Measurements from ENCODE around the gene KLF6. TPM values are rescaled to one million over a fixed set of nuclear protein-coding genes. Genes with fewer than 3 reads are reported as not detected.

KLF6 gene
- total RNA-seq, 1 experiment from 2014 or later = 70.1 TPM

- no peak overlapping the region for H3K27ac ChIP-seq (ENCODE audit: low read depth, low read length, poor library complexity, severe bottlenecking)
- CTCF ChIA-PET = no interaction called here
- H3K4me1 ChIP-seq (ENCODE audit: insufficient read depth, low read length, poor library complexity, severe bottlenecking) = no peaks in the 10 kb centered on the region
- POLR2A ChIA-PET (ENCODE audit: low non-redundant PET) = no interaction called here
- no TSS peak for BruUV-seq (replicated peaks)
- intact Hi-C loops (cut with micrococcal nuclease; ENCODE audit: unreplicated experiment) = no loop called here
- H3K4me3 ChIP-seq (ENCODE audit: low read depth, low read length, poor library complexity, severe bottlenecking) = no peak overlapping the region
- no peaks in the 10 kb centered on the region for H3K9me3 ChIP-seq (ENCODE audit: low read depth, low read length, poor library complexity, severe bottlenecking)
- DNase-seq (ENCODE audit: low spot score) = no peak
- TF ChIP-seq EZH2 (IDR thresholded peaks at IDR 0.05; ENCODE audit: borderline replicate concordance, low read depth, low read length, poor library complexity, severe bottlenecking) (no peak), CTCF (conservative IDR thresholded peaks at IDR 0.05; ENCODE audit: low read depth, low read length) (no peak)
- no peaks in the 10 kb centered on the region for H3K27me3 ChIP-seq (replicated peaks; ENCODE audit: insufficient read depth, low read depth, low read length, poor library complexity)
- H3K36me3 ChIP-seq (ENCODE audit: insufficient read depth, low read length, poor library complexity, severe bottlenecking) = no peaks in the 10 kb centered on the region
These were observed 37.7 kb upstream of the KLF6 start for GRCh38 chr10:3822541-3823330.

GRCh38 chr10:3820255-3820654 is 35.2 kb upstream of the KLF6 start:
- POLR2A ChIA-PET (ENCODE audit: low non-redundant PET) = no interaction called here

GRCh38 chr10:3816995-3817394 is 32.0 kb upstream of the KLF6 start:
- BruUV-seq (replicated peaks) = no TSS peak
- Histone ChIP-seq H3K9me3 (ENCODE audit: low read depth, low read length, poor library complexity, severe bottlenecking) (no peaks in the 10 kb centered on the region), H3K4me3 (ENCODE audit: low read depth, low read length, poor library complexity, severe bottlenecking) (no peak overlapping the region), H3K4me1 (ENCODE audit: insufficient read depth, low read length, poor library complexity, severe bottlenecking) (no peaks in the 10 kb centered on the region), H3K27ac (ENCODE audit: low read depth, low read length, poor library complexity, severe bottlenecking) (no peak overlapping the region), H3K27me3 (replicated peaks; ENCODE audit: insufficient read depth, low read depth, low read length, poor library complexity) (no peaks in the 10 kb centered on the region), H3K36me3 (ENCODE audit: insufficient read depth, low read length, poor library complexity, severe bottlenecking) (no peaks in the 10 kb centered on the region)
- DNase-seq (ENCODE audit: low spot score) = no peak
- intact Hi-C loops (cut with micrococcal nuclease; ENCODE audit: unreplicated experiment) = no loop called here
- ChIA-PET POLR2A (ENCODE audit: low non-redundant PET) (no interaction called here), CTCF (no interaction called here)
- no peak for TF ChIP-seq CTCF (conservative IDR thresholded peaks at IDR 0.05; ENCODE audit: low read depth, low read length)
- no peak for TF ChIP-seq EZH2 (IDR thresholded peaks at IDR 0.05; ENCODE audit: borderline replicate concordance, low read depth, low read length, poor library complexity, severe bottlenecking)

More at GRCh38 chr10:3820255-3820654, 35.2 kb upstream of the KLF6 start:
- H3K27me3 ChIP-seq (replicated peaks; ENCODE audit: insufficient read depth, low read depth, low read length, poor library complexity) = no peaks in the 10 kb centered on the region
- no peaks in the 10 kb centered on the region for H3K4me1 ChIP-seq (ENCODE audit: insufficient read depth, low read length, poor library complexity, severe bottlenecking)
- H3K36me3 ChIP-seq (ENCODE audit: insufficient read depth, low read length, poor library complexity, severe bottlenecking) = no peaks in the 10 kb centered on the region
- DNase-seq (ENCODE audit: low spot score) = no peak
- no peaks in the 10 kb centered on the region for H3K9me3 ChIP-seq (ENCODE audit: low read depth, low read length, poor library complexity, severe bottlenecking)
- no peak overlapping the region for H3K27ac ChIP-seq (ENCODE audit: low read depth, low read length, poor library complexity, severe bottlenecking)
- intact Hi-C loops (cut with micrococcal nuclease; ENCODE audit: unreplicated experiment) = no loop called here
- no peak overlapping the region for H3K4me3 ChIP-seq (ENCODE audit: low read depth, low read length, poor library complexity, severe bottlenecking)
- CTCF ChIA-PET = no interaction called here
- no TSS peak for BruUV-seq (replicated peaks)
- TF ChIP-seq CTCF (conservative IDR thresholded peaks at IDR 0.05; ENCODE audit: low read depth, low read length) (no peak), EZH2 (IDR thresholded peaks at IDR 0.05; ENCODE audit: borderline replicate concordance, low read depth, low read length, poor library complexity, severe bottlenecking) (no peak)

All from A673 (cell line).